ENCODE data around the gene EMILIN2. TPM values are rescaled to one million over a fixed set of nuclear protein-coding genes. Genes with fewer than 3 reads are reported as not detected.

EMILIN2 gene
- total RNA-seq, 2 experiments from 2014 or later: 3.2 to 3.3 TPM

GRCh38 chr18:2853926-2854664, 7.3 kb downstream of the EMILIN2 start:
- Histone ChIP-seq H3K36me3 (ENCODE audit: insufficient read depth, low read length) (no peaks in the 10 kb centered on the region), H3K27ac (ENCODE audit: low read depth in 1 of 2, low read length in 2 of 2) (no peak overlapping the region), H3K4me1 (ENCODE audit: insufficient read depth, low read length) (peaks cover 3% of the 10 kb centered on the region), H3K4me3 (ENCODE audit: low read length) (no peak overlapping the region), H3K27me3 (ENCODE audit: control insufficient read depth in 1 of 2, insufficient read depth in 2 of 2, low read length in 2 of 2) (peaks cover 22 to 26% of the 10 kb centered on the region in 2 experiments), H3K9me3 (ENCODE audit: control insufficient read depth in 1 of 2, insufficient read depth in 1 of 2, low read length in 2 of 2) (no peaks in the 10 kb centered on the region)
- peaks cover 7% of the 10 kb centered on the region for H3K4me1 Mint-ChIP-seq (ENCODE audit: low read depth)
- POLR2A ChIA-PET: no interaction called here
- no peaks in the 10 kb centered on the region for H3K9me3 Mint-ChIP-seq
- H3K36me3 Mint-ChIP-seq (ENCODE audit: low read depth): no peaks in the 10 kb centered on the region
- no peak for DNase-seq
- H3K4me3 Mint-ChIP-seq: no peak overlapping the region
- intact Hi-C loops (cut with DNase I, micrococcal nuclease): no loop called here
- peaks cover 38% of the 10 kb centered on the region for H3K27me3 Mint-ChIP-seq
- CTCF ChIA-PET: no interaction called here
- TF ChIP-seq, protein P1, sequence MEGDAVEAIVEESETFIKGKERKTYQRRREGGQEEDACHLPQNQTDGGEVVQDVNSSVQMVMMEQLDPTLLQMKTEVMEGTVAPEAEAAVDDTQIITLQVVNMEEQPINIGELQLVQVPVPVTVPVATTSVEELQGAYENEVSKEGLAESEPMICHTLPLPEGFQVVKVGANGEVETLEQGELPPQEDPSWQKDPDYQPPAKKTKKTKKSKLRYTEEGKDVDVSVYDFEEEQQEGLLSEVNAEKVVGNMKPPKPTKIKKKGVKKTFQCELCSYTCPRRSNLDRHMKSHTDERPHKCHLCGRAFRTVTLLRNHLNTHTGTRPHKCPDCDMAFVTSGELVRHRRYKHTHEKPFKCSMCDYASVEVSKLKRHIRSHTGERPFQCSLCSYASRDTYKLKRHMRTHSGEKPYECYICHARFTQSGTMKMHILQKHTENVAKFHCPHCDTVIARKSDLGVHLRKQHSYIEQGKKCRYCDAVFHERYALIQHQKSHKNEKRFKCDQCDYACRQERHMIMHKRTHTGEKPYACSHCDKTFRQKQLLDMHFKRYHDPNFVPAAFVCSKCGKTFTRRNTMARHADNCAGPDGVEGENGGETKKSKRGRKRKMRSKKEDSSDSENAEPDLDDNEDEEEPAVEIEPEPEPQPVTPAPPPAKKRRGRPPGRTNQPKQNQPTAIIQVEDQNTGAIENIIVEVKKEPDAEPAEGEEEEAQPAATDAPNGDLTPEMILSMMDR (IDR thresholded peaks at IDR 0.05): no peak
- ATAC-seq (ENCODE audit: poor library complexity): no peak
- H3K27ac Mint-ChIP-seq: no peak overlapping the region

- ChIA-PET CTCF (no interaction called here), POLR2A (no interaction called here)
- TF ChIP-seq, protein P1 (IDR thresholded peaks at IDR 0.05): no peak
- peaks cover 7% of the 10 kb centered on the region for H3K4me1 Mint-ChIP-seq (ENCODE audit: low read depth)
- H3K4me3 Mint-ChIP-seq: no peak overlapping the region
- Histone ChIP-seq H3K9me3 (ENCODE audit: control insufficient read depth in 1 of 2, insufficient read depth in 1 of 2, low read length in 2 of 2) (no peaks in the 10 kb centered on the region), H3K36me3 (ENCODE audit: insufficient read depth, low read length) (no peaks in the 10 kb centered on the region), H3K4me1 (ENCODE audit: insufficient read depth, low read length) (peaks cover 3% of the 10 kb centered on the region), H3K27me3 (ENCODE audit: control insufficient read depth in 1 of 2, insufficient read depth in 2 of 2, low read length in 2 of 2) (peaks cover 19% of the 10 kb centered on the region in 2 experiments), H3K27ac (ENCODE audit: low read depth in 1 of 2, low read length in 2 of 2) (no peak overlapping the region), H3K4me3 (ENCODE audit: low read length) (no peak overlapping the region)
- ATAC-seq (ENCODE audit: poor library complexity): no peak
- no peaks in the 10 kb centered on the region for H3K9me3 Mint-ChIP-seq
- H3K36me3 Mint-ChIP-seq (ENCODE audit: low read depth): no peaks in the 10 kb centered on the region
- H3K27ac Mint-ChIP-seq: no peak overlapping the region
- peaks cover 30% of the 10 kb centered on the region for H3K27me3 Mint-ChIP-seq
- intact Hi-C loops (cut with DNase I, micrococcal nuclease): no loop called here
- DNase-seq: no peak
Observed at GRCh38 chr18:2854875-2855274, 8.1 kb downstream of the EMILIN2 start.

DNA sequence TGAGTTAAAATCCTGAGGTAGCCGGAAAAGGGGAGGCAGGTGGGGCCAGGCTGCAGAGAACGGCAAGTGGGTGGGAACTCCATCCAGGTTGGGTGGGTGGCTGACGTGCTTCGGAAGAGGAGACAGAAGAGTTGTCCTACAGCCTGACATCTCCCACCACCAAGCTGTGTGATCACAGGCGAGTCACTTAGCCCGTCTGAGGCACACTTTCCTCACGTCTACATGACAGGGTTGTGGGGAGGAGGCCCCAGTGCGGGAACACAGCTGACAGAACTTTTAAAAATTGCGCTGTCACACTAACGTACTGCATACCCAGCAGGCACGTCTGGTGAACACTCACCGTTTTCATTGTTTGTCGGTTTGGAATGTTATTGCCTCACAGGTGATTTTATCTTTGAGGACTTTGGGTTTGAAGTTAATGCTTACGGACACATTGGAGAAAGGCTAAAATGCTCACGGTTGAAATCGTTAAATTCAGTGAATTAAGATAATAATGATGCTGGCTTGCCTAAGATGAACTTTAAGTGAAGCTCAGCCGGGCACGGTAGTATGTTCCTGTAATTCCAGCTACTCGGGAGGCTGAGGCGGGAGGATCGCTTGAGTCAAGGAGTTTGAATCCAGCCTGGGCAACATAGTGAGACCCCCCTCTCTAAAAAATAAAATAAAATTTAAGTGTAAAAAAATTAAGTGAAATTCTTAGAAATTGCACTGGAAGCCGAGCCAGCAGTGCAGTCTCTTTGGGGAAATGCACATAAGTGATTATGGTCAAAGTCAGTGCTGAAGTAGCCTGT, 8.9 kb downstream of the EMILIN2 start:
- TF ChIP-seq, protein P1 (IDR thresholded peaks at IDR 0.05): no peak
- intact Hi-C loops (cut with DNase I, micrococcal nuclease): no loop called here
- peaks cover 7% of the 10 kb centered on the region for H3K4me1 Mint-ChIP-seq (ENCODE audit: low read depth)
- ATAC-seq (ENCODE audit: poor library complexity) (no peak), DNase-seq (peak in 2 of 14 experiments; percentile 14 to 25)
- no peaks in the 10 kb centered on the region for H3K36me3 Mint-ChIP-seq (ENCODE audit: low read depth)
- H3K4me3 Mint-ChIP-seq: no peak overlapping the region
- no peak overlapping the region for H3K4me3 ChIP-seq (ENCODE audit: low read length)
- H3K9me3 Mint-ChIP-seq: no peaks in the 10 kb centered on the region
- H3K27ac ChIP-seq (ENCODE audit: low read depth in 1 of 2, low read length in 2 of 2): no peak overlapping the region
- H3K27me3 ChIP-seq (ENCODE audit: control insufficient read depth in 1 of 2, insufficient read depth in 2 of 2, low read length in 2 of 2): peaks cover 10 to 11% of the 10 kb centered on the region in 2 experiments
- no peak overlapping the region for H3K27ac Mint-ChIP-seq
- no peaks in the 10 kb centered on the region for H3K36me3 ChIP-seq (ENCODE audit: insufficient read depth, low read length)
- no peaks in the 10 kb centered on the region for H3K9me3 ChIP-seq (ENCODE audit: control insufficient read depth in 1 of 2, insufficient read depth in 1 of 2, low read length in 2 of 2)
- CTCF ChIA-PET: no interaction called here
- H3K27me3 Mint-ChIP-seq: peaks cover 21% of the 10 kb centered on the region
- peaks cover 3% of the 10 kb centered on the region for H3K4me1 ChIP-seq (ENCODE audit: insufficient read depth, low read length)
- POLR2A ChIA-PET: interaction anchor here (0.6 kb wide), 1 partner anchor 20 kb away, joined by 3 read pairs; no protein-coding TSS in a partner anchor
